ENCODE results near the gene KCNH1.
"Not testable (repeated sequence)": the region's sequence is repeated elsewhere in the genome, so short reads cannot be mapped to it uniquely, and the experiment has no call there.

KCNH1 gene

GRCh38 chr1:210676539-210676938, 457.4 kb downstream of the KCNH1 start:
- no peak for DNase-seq

- DNase-seq, result no peak
These were observed 459.8 kb downstream of the KCNH1 start for GRCh38 chr1:210674151-210674550.

GRCh38 chr1:210669951-210670350, 464.0 kb downstream of the KCNH1 start:
- no peak for DNase-seq

- DNase-seq, result no peak
These were observed 470.0 kb downstream of the KCNH1 start for GRCh38 chr1:210663730-210664573.

GRCh38 chr1:210662291-210663050, 471.5 kb downstream of the KCNH1 start:
- no peak for DNase-seq

- not testable (repeated sequence) for DNase-seq
These were observed 472.4 kb downstream of the KCNH1 start for GRCh38 chr1:210661520-210661919.

- DNase-seq, result no peak
These were observed 476.1 kb downstream of the KCNH1 start for GRCh38 chr1:210657806-210658205.

GRCh38 chr1:210655511-210655910, 478.4 kb downstream of the KCNH1 start:
- no peak for DNase-seq

- DNase-seq, result no peak
These were observed 479.6 kb downstream of the KCNH1 start for GRCh38 chr1:210654176-210654981.

GRCh38 chr1:210653771-210654170, 480.2 kb downstream of the KCNH1 start:
- no peak for DNase-seq

GRCh38 chr1:210652329-210652954, 481.5 kb downstream of the KCNH1 start:
- DNase-seq, result no peak

- no peak for DNase-seq
These were observed 483.5 kb downstream of the KCNH1 start for GRCh38 chr1:210650403-210650802.

GRCh38 chr1:210648588-210649269, 485.2 kb downstream of the KCNH1 start:
- no peak for DNase-seq

GRCh38 chr1:210647406-210648333, 486.3 kb downstream of the KCNH1 start:
- no peak for DNase-seq

GRCh38 chr1:210646258-210646616, 487.7 kb downstream of the KCNH1 start:
- no peak for DNase-seq

- no peak for DNase-seq
These were observed 488.2 kb downstream of the KCNH1 start for GRCh38 chr1:210645582-210646257.

GRCh38 chr1:210641582-210641981, 492.4 kb downstream of the KCNH1 start:
- DNase-seq, result no peak

- DNase-seq, result no peak
These were observed 498.8 kb downstream of the KCNH1 start for GRCh38 chr1:210635108-210635507.

GRCh38 chr1:210633636-210634035, 500.3 kb downstream of the KCNH1 start:
- no peak for DNase-seq

GRCh38 chr1:210633140-210633539, 500.8 kb downstream of the KCNH1 start:
- DNase-seq, result no peak

All from CD4-positive, alpha-beta T cell treated with Interleukin-4 for 1 hour (primary cell).